HepG2 (cell line): ENCODE results near the gene SLC1A6. TPM values are rescaled to one million over a fixed set of nuclear protein-coding genes. Genes with fewer than 3 reads are reported as not detected.

Experiments used
- ATAC-seq: fragments of 200-7000 bp; cut with Tn5 transposase; 3 replicates; pipeline ENCODE4 v1.9.1; 2020; ENCODE audit warnings: mild to moderate bottlenecking, moderate library complexity
- BruUV-seq: library from RNA; stranded (reverse); fragments of 400-500 nt; replicated peaks from 2 replicates; lab custom pipeline; 2021; lab: Mats Ljungman, UMichigan
- CTCF ChIA-PET: fragments of 300-600 bp; formaldehyde crosslinking; extraction: SDS; loops from one replicate; lab custom pipeline; 2021; ENCODE audit warnings: low total read pairs, inconsistent platforms, low intra/inter-chr PET ratio; lab: Yijun Ruan, JAX
- POLR2A ChIA-PET: fragments of 350-600 bp; sonication (Branson Sonifier 250); formaldehyde crosslinking; loops from one replicate; lab custom pipeline; 2020; ENCODE audit warnings: antibody characterized with exemption, inconsistent platforms; lab: Yijun Ruan, JAX
- DNase-seq: peaks from one replicate; pipeline ENCODE4 v3.0.0-alpha.2; 2015; ENCODE audit warnings: low spot score
- FAIRE-seq: peaks from 3 replicates; lab custom pipeline; 2011; peaks lifted over from hg19 to GRCh38; lab: Jason Lieb, UNC
- H2AFZ ChIP-seq: one replicate; pipeline ENCODE4 v1.6.1; 2011; ENCODE audit warnings: low read length, inconsistent platforms
- H3K27ac ChIP-seq: fragments of 300-600 bp; 3 replicates; pipeline ENCODE4 v1.8.0; 2011; ENCODE audit warnings: mixed run types, mild to moderate bottlenecking, mixed read lengths, low read length, inconsistent platforms; ENCODE audit not compliant: insufficient read depth; ENCODE audit errors: extremely low read length
- H3K27me3 ChIP-seq, 2 experiments: fragments of 200-600 bp in 1 of 2; 2 replicates in 1 of 2; 3 replicates in 1 of 2; pipeline versions ENCODE4 v1.6.0 to v1.8.0; 2011; ENCODE audit warnings: low read length in 2 of 2, mild to moderate bottlenecking in 2 of 2, moderate library complexity in 2 of 2, inconsistent platforms in 1 of 2; ENCODE audit not compliant: insufficient read depth in 2 of 2, control insufficient read depth in 1 of 2
- H3K36me3 ChIP-seq, 2 experiments: fragments of 200-600 bp in 1 of 2; replicated peaks in 1 of 2; 2 replicates in 1 of 2; 3 replicates in 1 of 2; pipeline versions ENCODE4 v1.5.1 to v1.8.0; 2011; ENCODE audit warnings: low read length in 2 of 2, inconsistent platforms in 1 of 2; ENCODE audit not compliant: insufficient read depth in 2 of 2, control insufficient read depth in 1 of 2
- H3K4me1 ChIP-seq: 2 replicates; pipeline ENCODE4 v1.5.1; 2012; ENCODE audit warnings: low read length, inconsistent platforms; ENCODE audit not compliant: insufficient read depth
- H3K4me2 ChIP-seq: 2 replicates; pipeline ENCODE4 v1.6.0; 2011; ENCODE audit warnings: low read depth, low read length, inconsistent platforms
- H3K4me3 ChIP-seq, 3 experiments: fragments of 200-600 bp in 1 of 3; sonication (generic), shearing (Covaris generic) in 1 of 3; replicated peaks in 1 of 3; 2 replicates each; pipeline ENCODE4 v1.5.1; 2011 to 2016; ENCODE audit warnings: low read length in 3 of 3, inconsistent platforms in 2 of 3, low read depth in 2 of 3, mild to moderate bottlenecking in 2 of 3, control low read depth in 1 of 3, mixed read lengths in 1 of 3; ENCODE audit not compliant: insufficient read depth in 1 of 3
- H3K79me2 ChIP-seq: one replicate; pipeline ENCODE4 v1.6.1; 2011; ENCODE audit warnings: low read length, inconsistent platforms; ENCODE audit not compliant: insufficient read depth
- H3K9ac ChIP-seq: 2 replicates; pipeline ENCODE4 v1.6.0; 2011; ENCODE audit warnings: mild to moderate bottlenecking, low read depth, low read length, inconsistent platforms; ENCODE audit not compliant: insufficient read depth
- H3K9me3 ChIP-seq: 2 replicates; pipeline ENCODE4 v1.5.1; 2012; ENCODE audit warnings: mild to moderate bottlenecking, low read length
- H4K20me1 ChIP-seq: 2 replicates; pipeline ENCODE4 v1.6.0; 2011; ENCODE audit warnings: inconsistent platforms, mild to moderate bottlenecking, low read length, moderate library complexity; ENCODE audit not compliant: insufficient read depth
- NAIF1 ChIP-seq: sonication (generic); formaldehyde crosslinking; IDR thresholded peaks from 2 replicates; pipeline ENCODE4 v1.5.0; 2020; ENCODE audit warnings: mild to moderate bottlenecking, missing genetic modification reagents, borderline replicate concordance
- PITX1 ChIP-seq: sonication (generic); formaldehyde crosslinking; IDR thresholded peaks from 2 replicates; pipeline ENCODE4 v1.5.1; 2020; ENCODE audit warnings: mild to moderate bottlenecking, missing genetic modification reagents
- PTBP1 ChIP-seq: fragments of 200-400 bp; formaldehyde crosslinking; IDR thresholded peaks from 2 replicates; pipeline ENCODE4 v1.6.1; 2018; ENCODE audit warnings: low read length, low read depth; ENCODE audit not compliant: poor library complexity, severe bottlenecking
- ZC3H4 ChIP-seq: sonication (generic); formaldehyde crosslinking; IDR thresholded peaks from 2 replicates; pipeline ENCODE4 v1.4.0; 2020; ENCODE audit warnings: missing genetic modification reagents, borderline replicate concordance
- ZNF17 ChIP-seq: sonication (generic); formaldehyde crosslinking; IDR thresholded peaks from 2 replicates; pipeline ENCODE4 v1.5.0; 2020; ENCODE audit warnings: mild to moderate bottlenecking, missing genetic modification reagents
- ZNF337 ChIP-seq: sonication (generic); formaldehyde crosslinking; IDR thresholded peaks from 2 replicates; pipeline ENCODE4 v1.5.1; 2020; ENCODE audit warnings: missing genetic modification reagents, low read depth, mild to moderate bottlenecking, borderline replicate concordance
- ZNF451 ChIP-seq: sonication (generic); formaldehyde crosslinking; IDR thresholded peaks from 2 replicates; pipeline ENCODE4 v1.5.0; 2020; ENCODE audit warnings: mild to moderate bottlenecking, missing genetic modification reagents
- ZNF546 ChIP-seq: sonication (generic); formaldehyde crosslinking; conservative IDR thresholded peaks from 2 replicates; pipeline ENCODE4 v1.8.1; 2023; ENCODE audit warnings: mild to moderate bottlenecking, missing genetic modification reagents
- ZNF563 ChIP-seq: sonication (generic); formaldehyde crosslinking; IDR thresholded peaks from 2 replicates; pipeline ENCODE4 v1.8.0; 2022; ENCODE audit warnings: mild to moderate bottlenecking, moderate library complexity, missing genetic modification reagents
- whole genome bisulfite sequencing: methylation state at CpG from one replicate; pipeline ENCODE4 v1.1.6; 2017; ENCODE audit warnings: low lambda C conversion rate; 5-methylcytosine and 5-hydroxymethylcytosine counted together
- in situ Hi-C: cut with HindIII; loops from 2 replicates; pipeline ENCODE4 v1.10.0; 2017; ENCODE audit warnings: low pct_unique_long_range_greater_than_20kb; ENCODE audit not compliant: extremely low pct_ligation_motif_present
- intact Hi-C: fragments of 100-400 bp; cut with micrococcal nuclease; formaldehyde crosslinking; loops from one replicate; pipeline ENCODE4 v1.10.0; 2022; ENCODE audit not compliant: unreplicated experiment
- polyA plus RNA-seq, 8 experiments: library from polyadenylated mRNA; depleted of rRNA in 3 of 8; stranded (reverse) in 7 of 8; unstranded in 1 of 8; fragments of >200 nt; fragmentation: Illumina TruSeq in 4 of 8; extraction: Trizol in 4 of 8; gene quantifications; 2 replicates each; pipeline versions ENCODE4 v1.2.1 to v1.2.3, GENCODE V29; 2011 to 2016; ENCODE audit warnings: low read depth in 4 of 8, missing spikeins in 1 of 8, mixed read lengths in 1 of 8; ENCODE audit not compliant: insufficient read depth in 1 of 8
- total RNA-seq, 5 experiments: library from RNA; depleted of rRNA; stranded (reverse); fragments of >200 nt; fragmentation: Illumina TruSeq; extraction: Trizol; gene quantifications; 2 replicates each; pipeline ENCODE4 v1.2.3, GENCODE V29; 2016; ENCODE audit warnings: low read depth in 1 of 5
- TF ChIP-seq, protein P1 (sequence below): sonication (generic); formaldehyde crosslinking; IDR thresholded peaks from 2 replicates; pipeline ENCODE4 v1.8.0; 2022; ENCODE audit warnings: missing genetic modification reagents, low read depth, mild to moderate bottlenecking, borderline replicate concordance
- TF ChIP-seq, protein P2 (sequence below): sonication (generic); formaldehyde crosslinking; IDR thresholded peaks from 2 replicates; pipeline ENCODE4 v1.4.0; 2020; ENCODE audit warnings: missing genetic modification reagents, borderline replicate concordance
- TF ChIP-seq, protein P3 (sequence below): sonication (generic); formaldehyde crosslinking; conservative IDR thresholded peaks from 2 replicates; pipeline ENCODE4 v1.8.0; 2022; ENCODE audit warnings: low read depth, missing genetic modification reagents
- TF ChIP-seq, protein P4 (sequence below): conservative IDR thresholded peaks from 2 replicates; pipeline ENCODE4 v1.6.1; 2018; ENCODE audit warnings: missing genetic modification reagents
- TF ChIP-seq, protein P5 (sequence below): sonication (generic); formaldehyde crosslinking; IDR thresholded peaks from 2 replicates; pipeline ENCODE4 v1.9.0; 2022; ENCODE audit warnings: low read depth, missing genetic modification reagents
- TF ChIP-seq, protein P6 (sequence below): IDR thresholded peaks from 2 replicates; pipeline ENCODE4 v1.6.1; 2016; ENCODE audit warnings: low read depth, borderline replicate concordance
- TF ChIP-seq, protein P7 (sequence below): sonication (generic); formaldehyde crosslinking; IDR thresholded peaks from 2 replicates; pipeline ENCODE4 v1.5.0; 2020; ENCODE audit warnings: mild to moderate bottlenecking, missing genetic modification reagents, borderline replicate concordance

The SLC1A6 gene
- total and polyA plus RNA-seq, 2 of the 13 experiments (the other 11 are each of a cell fraction or from before 2014, with no cell fraction given), result not detected

DNA sequence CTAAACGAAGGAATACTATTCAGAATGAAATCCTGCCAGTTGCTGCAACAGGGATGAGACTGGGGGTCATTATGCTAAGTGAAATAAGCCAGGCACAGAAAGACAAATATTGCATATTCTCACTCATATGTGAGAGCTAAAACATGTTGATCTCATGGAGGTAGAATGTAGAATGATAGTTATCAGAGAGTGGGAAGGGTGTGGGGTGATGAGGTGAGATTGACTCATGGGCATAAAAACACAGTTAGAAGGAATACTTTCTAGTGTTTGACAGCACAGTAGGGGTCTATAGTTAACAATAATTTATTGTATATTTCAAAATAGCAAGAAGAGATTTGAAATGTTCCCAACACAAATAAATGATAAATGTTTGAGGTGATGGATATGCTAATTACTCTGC is 46.2 kb downstream of the SLC1A6 start:
- H3K4me3 ChIP-seq, result no peak overlapping the region
- intact Hi-C loops, result no loop called here
- H3K9me3 ChIP-seq, result no peaks in the 10 kb centered on the region
- in situ Hi-C loops, result no loop called here
- H4K20me1 ChIP-seq, result no peaks in the 10 kb centered on the region
- ChIA-PET CTCF (no interaction called here), POLR2A (no interaction called here)
- FAIRE-seq, result no peak
- BruUV-seq, result no TSS peak
- H3K27me3 ChIP-seq, result no peaks in the 10 kb centered on the region
- H3K9ac ChIP-seq, result no peak overlapping the region
- H3K27ac ChIP-seq, result no peak overlapping the region
- ATAC-seq, result no peak
- H2AFZ ChIP-seq, result no peak overlapping the region
- H3K36me3 ChIP-seq, result no peaks in the 10 kb centered on the region
- no peaks in the 10 kb centered on the region for H3K4me1 ChIP-seq
- DNase-seq, result no peak
- no peaks in the 10 kb centered on the region for H3K79me2 ChIP-seq
- 0% methylated on average over 1 of the region's 1 CpG for WGBS
- H3K4me2 ChIP-seq, result no peak overlapping the region
- TF ChIP-seq, protein P1, sequence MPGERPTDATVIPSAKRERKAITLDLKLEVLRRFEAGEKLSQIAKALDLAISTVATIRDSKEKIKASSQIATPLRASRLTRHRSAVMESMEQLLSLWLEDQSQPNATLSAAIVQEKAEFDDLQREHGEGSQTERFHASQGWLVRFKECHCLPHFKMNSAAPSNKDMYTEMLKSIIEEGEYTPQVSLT (CRISPR knock-in tag), result no peak
- TF ChIP-seq, protein P2, sequence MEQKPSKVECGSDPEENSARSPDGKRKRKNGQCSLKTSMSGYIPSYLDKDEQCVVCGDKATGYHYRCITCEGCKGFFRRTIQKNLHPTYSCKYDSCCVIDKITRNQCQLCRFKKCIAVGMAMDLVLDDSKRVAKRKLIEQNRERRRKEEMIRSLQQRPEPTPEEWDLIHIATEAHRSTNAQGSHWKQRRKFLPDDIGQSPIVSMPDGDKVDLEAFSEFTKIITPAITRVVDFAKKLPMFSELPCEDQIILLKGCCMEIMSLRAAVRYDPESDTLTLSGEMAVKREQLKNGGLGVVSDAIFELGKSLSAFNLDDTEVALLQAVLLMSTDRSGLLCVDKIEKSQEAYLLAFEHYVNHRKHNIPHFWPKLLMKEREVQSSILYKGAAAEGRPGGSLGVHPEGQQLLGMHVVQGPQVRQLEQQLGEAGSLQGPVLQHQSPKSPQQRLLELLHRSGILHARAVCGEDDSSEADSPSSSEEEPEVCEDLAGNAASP (CRISPR knock-in tag), result no peak
- TF ChIP-seq ZNF546 (CRISPR knock-in tag) (no peak), PITX1 (CRISPR knock-in tag) (no peak), ZNF337 (CRISPR knock-in tag) (no peak), ZNF451 (CRISPR knock-in tag) (no peak), ZNF563 (CRISPR knock-in tag) (no peak), NAIF1 (CRISPR knock-in tag) (no peak), ZC3H4 (CRISPR knock-in tag) (no peak), ZNF17 (no peak), PTBP1 (no peak)
- TF ChIP-seq, protein P3, sequence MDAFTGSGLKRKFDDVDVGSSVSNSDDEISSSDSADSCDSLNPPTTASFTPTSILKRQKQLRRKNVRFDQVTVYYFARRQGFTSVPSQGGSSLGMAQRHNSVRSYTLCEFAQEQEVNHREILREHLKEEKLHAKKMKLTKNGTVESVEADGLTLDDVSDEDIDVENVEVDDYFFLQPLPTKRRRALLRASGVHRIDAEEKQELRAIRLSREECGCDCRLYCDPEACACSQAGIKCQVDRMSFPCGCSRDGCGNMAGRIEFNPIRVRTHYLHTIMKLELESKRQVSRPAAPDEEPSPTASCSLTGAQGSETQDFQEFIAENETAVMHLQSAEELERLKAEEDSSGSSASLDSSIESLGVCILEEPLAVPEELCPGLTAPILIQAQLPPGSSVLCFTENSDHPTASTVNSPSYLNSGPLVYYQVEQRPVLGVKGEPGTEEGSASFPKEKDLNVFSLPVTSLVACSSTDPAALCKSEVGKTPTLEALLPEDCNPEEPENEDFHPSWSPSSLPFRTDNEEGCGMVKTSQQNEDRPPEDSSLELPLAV (CRISPR knock-in tag), result no peak
- TF ChIP-seq, protein P4, sequence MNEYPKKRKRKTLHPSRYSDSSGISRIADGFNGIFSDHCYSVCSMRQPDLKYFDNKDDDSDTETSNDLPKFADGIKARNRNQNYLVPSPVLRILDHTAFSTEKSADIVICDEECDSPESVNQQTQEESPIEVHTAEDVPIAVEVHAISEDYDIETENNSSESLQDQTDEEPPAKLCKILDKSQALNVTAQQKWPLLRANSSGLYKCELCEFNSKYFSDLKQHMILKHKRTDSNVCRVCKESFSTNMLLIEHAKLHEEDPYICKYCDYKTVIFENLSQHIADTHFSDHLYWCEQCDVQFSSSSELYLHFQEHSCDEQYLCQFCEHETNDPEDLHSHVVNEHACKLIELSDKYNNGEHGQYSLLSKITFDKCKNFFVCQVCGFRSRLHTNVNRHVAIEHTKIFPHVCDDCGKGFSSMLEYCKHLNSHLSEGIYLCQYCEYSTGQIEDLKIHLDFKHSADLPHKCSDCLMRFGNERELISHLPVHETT (CRISPR knock-in tag), result no peak
- TF ChIP-seq, protein P5, sequence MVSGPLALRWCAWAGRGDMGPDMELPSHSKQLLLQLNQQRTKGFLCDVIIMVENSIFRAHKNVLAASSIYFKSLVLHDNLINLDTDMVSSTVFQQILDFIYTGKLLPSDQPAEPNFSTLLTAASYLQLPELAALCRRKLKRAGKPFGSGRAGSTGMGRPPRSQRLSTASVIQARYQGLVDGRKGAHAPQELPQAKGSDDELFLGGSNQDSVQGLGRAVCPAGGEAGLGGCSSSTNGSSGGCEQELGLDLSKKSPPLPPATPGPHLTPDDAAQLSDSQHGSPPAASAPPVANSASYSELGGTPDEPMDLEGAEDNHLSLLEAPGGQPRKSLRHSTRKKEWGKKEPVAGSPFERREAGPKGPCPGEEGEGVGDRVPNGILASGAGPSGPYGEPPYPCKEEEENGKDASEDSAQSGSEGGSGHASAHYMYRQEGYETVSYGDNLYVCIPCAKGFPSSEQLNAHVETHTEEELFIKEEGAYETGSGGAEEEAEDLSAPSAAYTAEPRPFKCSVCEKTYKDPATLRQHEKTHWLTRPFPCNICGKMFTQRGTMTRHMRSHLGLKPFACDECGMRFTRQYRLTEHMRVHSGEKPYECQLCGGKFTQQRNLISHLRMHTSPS (CRISPR knock-in tag), result no peak
- TF ChIP-seq, protein P6, sequence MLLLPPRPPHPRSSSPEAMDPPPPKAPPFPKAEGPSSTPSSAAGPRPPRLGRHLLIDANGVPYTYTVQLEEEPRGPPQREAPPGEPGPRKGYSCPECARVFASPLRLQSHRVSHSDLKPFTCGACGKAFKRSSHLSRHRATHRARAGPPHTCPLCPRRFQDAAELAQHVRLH, result no peak
- TF ChIP-seq, protein P7, sequence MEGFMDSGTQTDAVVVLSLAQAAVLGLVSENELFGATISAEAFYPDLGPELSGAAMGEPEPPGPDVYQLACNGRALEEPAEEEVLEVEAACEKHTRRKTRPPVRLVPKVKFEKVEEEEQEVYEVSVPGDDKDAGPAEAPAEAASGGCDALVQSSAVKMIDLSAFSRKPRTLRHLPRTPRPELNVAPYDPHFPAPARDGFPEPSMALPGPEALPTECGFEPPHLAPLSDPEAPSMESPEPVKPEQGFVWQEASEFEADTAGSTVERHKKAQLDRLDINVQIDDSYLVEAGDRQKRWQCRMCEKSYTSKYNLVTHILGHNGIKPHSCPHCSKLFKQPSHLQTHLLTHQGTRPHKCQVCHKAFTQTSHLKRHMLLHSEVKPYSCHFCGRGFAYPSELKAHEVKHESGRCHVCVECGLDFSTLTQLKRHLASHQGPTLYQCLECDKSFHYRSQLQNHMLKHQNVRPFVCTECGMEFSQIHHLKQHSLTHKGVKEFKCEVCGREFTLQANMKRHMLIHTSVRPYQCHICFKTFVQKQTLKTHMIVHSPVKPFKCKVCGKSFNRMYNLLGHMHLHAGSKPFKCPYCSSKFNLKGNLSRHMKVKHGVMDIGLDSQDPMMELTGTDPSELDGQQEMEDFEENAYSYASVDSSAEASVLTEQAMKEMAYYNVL (CRISPR knock-in tag), result no peak
